GM18868 (cell line): ENCODE results near the gene SEC31B.
A peak's percentile ranks its signal among the peaks of the same experiment; 100 is the strongest.

Experiments used
- ATAC-seq: cut with Tn5 transposase; IDR thresholded peaks from one replicate; pipeline ENCODE4 v1.9.1; 2021; ENCODE audit warnings: mild to moderate bottlenecking, moderate library complexity; ENCODE audit not compliant: unreplicated experiment

Gene SEC31B

GRCh38 chr10:100519311-100520051 lies at the start of gene SEC31B:
Gene SEC31B (minus strand): TSS chr10:100519861. CDS start chr10:100516952, 2,909 bp downstream.
- no peak for ATAC-seq

GRCh38 chr10:100568912-100569311 lies 49.3 kb upstream of the SEC31B start:
- ATAC-seq, result no peak

- no peak for ATAC-seq
These were observed 48.2 kb upstream of the SEC31B start for GRCh38 chr10:100567826-100568225.

- ATAC-seq, result no peak
These were observed 47.6 kb upstream of the SEC31B start for GRCh38 chr10:100567249-100567648.

- no peak for ATAC-seq
These were observed 46.9 kb upstream of the SEC31B start for GRCh38 chr10:100566561-100566960.

GRCh38 chr10:100565206-100565985 lies 45.7 kb upstream of the SEC31B start:
- ATAC-seq, result no peak

- ATAC-seq, result peak; percentile 84
These were observed 42.5 kb upstream of the SEC31B start for GRCh38 chr10:100562008-100562672.

- ATAC-seq, result no peak
These were observed 41.3 kb upstream of the SEC31B start for GRCh38 chr10:100561005-100561404.

GRCh38 chr10:100560248-100560647 lies 40.6 kb upstream of the SEC31B start:
- no peak for ATAC-seq

- no peak for ATAC-seq
These were observed 35.2 kb upstream of the SEC31B start for GRCh38 chr10:100554902-100555301.

- ATAC-seq, result no peak
These were observed 34.3 kb upstream of the SEC31B start for GRCh38 chr10:100553929-100554328.

- ATAC-seq, result no peak
These were observed 32.1 kb upstream of the SEC31B start for GRCh38 chr10:100551738-100552137.

- no peak for ATAC-seq
These were observed 31.5 kb upstream of the SEC31B start for GRCh38 chr10:100551196-100551595.

- no peak for ATAC-seq
These were observed 25.3 kb upstream of the SEC31B start for GRCh38 chr10:100544950-100545349.

- ATAC-seq, result no peak
These were observed 17.8 kb upstream of the SEC31B start for GRCh38 chr10:100537475-100537874.

GRCh38 chr10:100535715-100536353 lies 16.2 kb upstream of the SEC31B start, which contains the start of gene HIF1AN:
Gene HIF1AN (plus strand): TSS chr10:100535943. CDS start chr10:100535959, 16 bp downstream.
- ATAC-seq, result peak; percentile 97

- peak; percentile 2 for ATAC-seq
These were observed 15.7 kb upstream of the SEC31B start for GRCh38 chr10:100535338-100535714.

GRCh38 chr10:100534726-100535125 lies 15.1 kb upstream of the SEC31B start:
- ATAC-seq, result no peak

GRCh38 chr10:100531761-100532160 lies 12.1 kb upstream of the SEC31B start:
- no peak for ATAC-seq

GRCh38 chr10:100529475-100530298 lies 10.0 kb upstream of the SEC31B start, which contains the start of gene NDUFB8:
Gene NDUFB8 (minus strand): TSS chr10:100529871. CDS start chr10:100529851, 20 bp downstream.
- ATAC-seq, result peak; percentile 58
